ENCODE data around the gene PDE9A.

Gene PDE9A

DNA sequence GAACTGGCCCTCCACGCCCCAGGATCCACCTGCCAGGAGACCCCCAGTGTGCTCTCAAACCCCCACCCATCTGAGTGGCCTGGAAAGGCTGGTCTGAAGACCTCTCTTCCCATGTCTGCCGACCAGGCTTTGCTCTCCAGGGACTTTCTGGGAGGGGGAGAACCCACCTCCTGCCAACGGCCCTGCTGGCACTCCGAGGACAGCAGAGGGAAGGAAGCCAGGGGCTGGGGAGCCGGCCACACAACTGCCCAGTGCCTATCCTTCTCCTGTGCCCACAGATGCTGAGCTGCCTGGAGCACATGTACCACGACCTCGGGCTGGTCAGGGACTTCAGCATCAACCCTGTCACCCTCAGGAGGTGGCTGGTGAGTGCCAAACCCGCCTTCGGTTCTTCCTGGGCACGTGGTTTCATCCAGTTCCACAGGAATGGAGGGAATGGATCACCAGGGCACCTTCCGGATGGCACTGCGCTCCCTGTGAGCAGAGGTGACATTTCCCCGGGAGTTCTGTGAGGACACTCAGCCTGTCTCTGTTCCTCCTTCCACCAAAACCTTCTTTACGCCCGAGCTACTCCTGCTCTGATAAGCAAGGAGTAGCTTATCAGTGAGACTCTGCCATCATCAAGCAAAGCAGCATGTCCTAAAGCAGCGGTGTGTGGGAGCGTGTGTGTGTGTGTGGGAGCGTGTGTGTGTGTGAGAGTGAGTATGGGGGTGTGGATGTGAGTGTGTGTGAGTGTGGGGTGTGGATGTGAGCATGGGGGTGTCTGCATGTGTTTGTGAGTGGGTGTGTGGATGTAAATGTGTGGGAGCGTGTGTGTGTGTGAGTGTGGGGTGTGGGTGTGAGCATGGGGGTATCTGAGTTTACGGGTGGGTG is 105.5 kb downstream of the PDE9A start:
- no peaks in the 10 kb centered on the region for H3K4me1 ChIP-seq (ENCODE audit: insufficient read depth, low read length)
- no peak overlapping the region for H3K27ac ChIP-seq (ENCODE audit: low read depth, low read length)
- H3K27me3 ChIP-seq (ENCODE audit: insufficient read depth, low read length), result no peaks in the 10 kb centered on the region
- H3K4me3 ChIP-seq (ENCODE audit: low read length), result no peak overlapping the region
- H3K9me3 ChIP-seq (ENCODE audit: insufficient read depth, low read depth, low read length), result no peaks in the 10 kb centered on the region
- no peak overlapping the region for H3K9ac ChIP-seq (ENCODE audit: low read depth, low read length)
- H3K36me3 ChIP-seq (ENCODE audit: insufficient read depth, low read length), result peaks cover 47% of the 10 kb centered on the region
- 92% methylated on average over 20 of the region's 20 CpGs for WGBS

DNA sequence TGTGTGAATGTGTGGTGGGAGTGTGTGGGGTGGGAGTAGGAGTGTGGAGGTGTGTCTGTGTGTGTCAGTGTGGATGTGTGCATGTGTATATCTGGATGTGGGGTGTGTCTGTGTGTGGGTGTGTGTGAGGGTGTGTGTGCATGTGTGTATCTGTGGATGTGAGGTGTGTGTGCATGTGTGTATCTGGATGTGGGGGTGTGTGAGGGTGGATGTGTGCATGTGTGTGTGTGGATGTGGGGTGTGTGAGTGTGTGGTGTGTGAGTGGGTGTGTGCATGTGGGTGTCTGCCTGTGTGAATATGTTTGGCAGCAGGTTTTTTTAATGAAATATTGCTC is 106.1 kb downstream of the PDE9A start:
- no peak overlapping the region for H3K9ac ChIP-seq (ENCODE audit: low read depth, low read length)
- H3K36me3 ChIP-seq (ENCODE audit: insufficient read depth, low read length), result peaks cover 53% of the 10 kb centered on the region
- H3K27me3 ChIP-seq (ENCODE audit: insufficient read depth, low read length), result no peaks in the 10 kb centered on the region
- H3K9me3 ChIP-seq (ENCODE audit: insufficient read depth, low read depth, low read length), result no peaks in the 10 kb centered on the region
- H3K27ac ChIP-seq (ENCODE audit: low read depth, low read length), result no peak overlapping the region
- no peak overlapping the region for H3K4me3 ChIP-seq (ENCODE audit: low read length)
- no peaks in the 10 kb centered on the region for H3K4me1 ChIP-seq (ENCODE audit: insufficient read depth, low read length)

DNA sequence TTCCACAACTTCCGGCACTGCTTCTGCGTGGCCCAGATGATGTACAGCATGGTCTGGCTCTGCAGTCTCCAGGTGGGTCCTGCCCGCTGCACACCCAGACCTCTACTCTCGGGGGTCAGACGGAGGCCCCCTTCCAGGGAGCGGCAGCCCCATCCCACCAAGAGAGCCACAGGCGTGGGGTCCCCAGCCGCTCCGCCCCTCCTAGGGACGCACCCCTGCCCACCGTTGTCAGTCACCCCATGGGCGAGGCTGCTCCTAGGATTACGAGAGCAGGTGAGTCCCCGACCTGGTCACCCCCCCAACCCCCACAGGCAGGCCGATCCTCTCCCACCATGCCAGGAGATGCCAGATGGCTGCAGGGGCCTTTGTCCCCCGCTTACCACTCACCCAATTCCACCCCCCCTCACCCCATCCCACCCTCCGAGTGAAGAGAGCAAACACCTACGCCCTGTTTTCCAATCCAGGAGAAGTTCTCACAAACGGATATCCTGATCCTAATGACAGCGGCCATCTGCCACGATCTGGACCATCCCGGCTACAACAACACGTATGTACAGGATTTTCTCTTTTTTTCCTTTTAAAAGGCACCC is 107.0 kb downstream of the PDE9A start:
- Histone ChIP-seq H3K9me3 (ENCODE audit: insufficient read depth, low read depth, low read length) (no peaks in the 10 kb centered on the region), H3K4me1 (ENCODE audit: insufficient read depth, low read length) (no peaks in the 10 kb centered on the region), H3K27me3 (ENCODE audit: insufficient read depth, low read length) (no peaks in the 10 kb centered on the region), H3K9ac (ENCODE audit: low read depth, low read length) (no peak overlapping the region), H3K36me3 (ENCODE audit: insufficient read depth, low read length) (peaks cover 58% of the 10 kb centered on the region), H3K4me3 (ENCODE audit: low read length) (no peak overlapping the region), H3K27ac (ENCODE audit: low read depth, low read length) (no peak overlapping the region)
- 86% methylated on average over 23 of the region's 23 CpGs for WGBS

DNA sequence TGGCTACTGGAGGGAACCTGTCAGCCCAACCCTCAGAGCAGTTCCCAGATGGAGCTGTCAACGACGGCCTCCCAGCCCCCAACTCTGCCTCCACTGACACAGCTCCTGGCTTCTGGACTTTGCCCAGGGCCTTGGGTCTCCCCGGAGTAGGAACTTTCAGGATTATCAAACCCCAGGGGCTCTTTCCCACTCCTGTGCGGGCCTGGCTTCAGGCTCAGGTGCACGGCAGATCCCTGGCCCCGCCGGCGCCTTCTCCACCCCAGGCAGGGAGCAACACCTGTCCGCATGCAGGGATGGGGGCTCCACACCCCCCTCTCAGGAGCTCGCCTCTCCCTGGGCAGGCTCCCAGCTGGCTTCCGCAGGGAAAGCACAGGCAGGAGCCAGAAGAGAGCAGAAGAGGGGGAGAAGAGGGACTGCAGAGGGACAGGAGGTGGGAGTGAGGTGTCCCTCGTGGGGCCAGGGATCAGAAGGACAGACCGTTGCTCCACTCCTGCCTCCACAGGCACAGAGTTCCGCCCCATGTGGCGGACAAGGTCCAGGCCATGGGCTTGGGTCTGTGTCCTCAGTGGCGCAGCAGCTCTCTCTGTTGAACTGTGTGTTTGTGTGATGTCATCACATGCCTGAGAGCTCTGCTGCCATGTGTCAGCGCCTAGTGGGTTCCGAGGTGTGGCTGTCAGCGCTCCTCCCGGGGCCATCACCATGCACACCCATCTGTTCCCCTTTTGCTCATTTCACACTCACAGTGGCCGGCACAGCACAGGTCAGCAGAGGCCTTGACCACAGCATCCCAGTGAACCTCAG is 107.7 kb downstream of the PDE9A start:
- WGBS, result 88% methylated on average over 21 of the region's 21 CpGs
- Histone ChIP-seq H3K9ac (ENCODE audit: low read depth, low read length) (no peak overlapping the region), H3K9me3 (ENCODE audit: insufficient read depth, low read depth, low read length) (no peaks in the 10 kb centered on the region), H3K27me3 (ENCODE audit: insufficient read depth, low read length) (no peaks in the 10 kb centered on the region), H3K4me3 (ENCODE audit: low read length) (no peak overlapping the region), H3K36me3 (ENCODE audit: insufficient read depth, low read length) (peaks cover 59% of the 10 kb centered on the region), H3K4me1 (ENCODE audit: insufficient read depth, low read length) (no peaks in the 10 kb centered on the region), H3K27ac (ENCODE audit: low read depth, low read length) (no peak overlapping the region)

DNA sequence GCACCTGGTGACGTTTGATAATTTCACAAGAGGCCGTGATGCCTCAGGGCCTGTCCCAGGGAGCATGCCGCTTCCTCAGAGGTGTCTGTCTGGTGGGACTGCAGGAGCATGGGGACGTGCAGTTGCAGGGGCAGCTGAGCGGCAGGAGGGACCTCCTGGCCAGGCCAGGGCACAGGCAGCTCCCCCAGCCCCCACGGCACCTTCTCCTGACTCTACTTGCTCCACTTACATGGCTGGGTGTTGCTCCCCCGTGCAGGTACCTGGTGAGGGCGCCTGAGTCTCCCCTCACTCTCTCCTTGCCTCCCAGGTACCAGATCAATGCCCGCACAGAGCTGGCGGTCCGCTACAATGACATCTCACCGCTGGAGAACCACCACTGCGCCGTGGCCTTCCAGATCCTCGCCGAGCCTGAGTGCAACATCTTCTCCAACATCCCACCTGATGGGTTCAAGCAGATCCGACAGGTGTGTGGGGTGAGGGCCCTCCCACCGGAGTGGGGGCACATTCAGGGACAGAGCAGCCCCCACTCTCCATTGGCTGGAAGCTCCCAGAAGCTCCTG is 108.4 kb downstream of the PDE9A start:
- Histone ChIP-seq H3K9ac (ENCODE audit: low read depth, low read length) (no peak overlapping the region), H3K27me3 (ENCODE audit: insufficient read depth, low read length) (no peaks in the 10 kb centered on the region), H3K9me3 (ENCODE audit: insufficient read depth, low read depth, low read length) (no peaks in the 10 kb centered on the region), H3K27ac (ENCODE audit: low read depth, low read length) (no peak overlapping the region), H3K4me1 (ENCODE audit: insufficient read depth, low read length) (no peaks in the 10 kb centered on the region), H3K4me3 (ENCODE audit: low read length) (no peak overlapping the region), H3K36me3 (ENCODE audit: insufficient read depth, low read length) (peaks cover 64% of the 10 kb centered on the region)
- 85% methylated on average over 18 of the region's 18 CpGs for WGBS

DNA sequence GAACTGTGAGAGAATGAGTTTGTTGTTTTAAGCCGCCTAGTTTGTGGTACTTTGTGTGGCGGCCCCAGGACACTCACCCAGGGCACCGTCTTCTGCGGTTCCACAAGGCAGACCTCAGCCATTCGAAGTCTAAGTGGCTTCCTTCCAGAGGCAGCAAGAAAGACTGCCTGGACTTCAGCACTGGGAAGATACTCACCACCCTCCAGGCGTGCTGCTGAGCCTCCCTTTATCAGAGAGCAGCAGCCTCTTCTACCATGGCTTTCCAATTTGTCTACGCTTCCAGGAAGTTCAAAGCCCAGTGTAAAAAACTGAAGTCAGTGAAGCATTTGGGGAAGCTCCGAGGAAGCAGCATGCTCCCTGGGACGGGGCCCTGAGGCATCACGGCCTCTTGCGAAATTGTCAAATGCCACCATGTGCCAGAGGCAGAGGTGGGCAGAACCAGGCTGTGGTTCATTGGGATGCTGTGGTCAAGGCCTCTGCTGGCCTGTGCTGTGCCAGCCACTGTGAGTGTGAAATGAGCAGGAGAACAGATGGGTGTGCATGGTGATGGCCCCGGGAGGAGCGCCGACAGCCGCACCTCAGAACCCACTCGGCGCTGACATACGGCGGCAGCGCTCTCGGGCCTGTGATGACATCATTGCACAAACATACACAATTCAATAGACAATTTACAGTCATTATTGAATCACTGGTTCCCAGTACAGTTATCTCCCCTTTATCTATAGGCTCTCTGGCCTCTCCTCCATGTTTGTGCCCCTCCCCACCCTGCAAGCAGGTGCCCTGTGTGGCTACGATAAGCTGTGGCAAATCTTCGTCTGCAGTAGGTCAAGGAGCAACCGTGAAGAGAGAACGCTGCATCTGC is 110.4 kb downstream of the PDE9A start:
- Histone ChIP-seq H3K36me3 (ENCODE audit: insufficient read depth, low read length) (peaks cover 74% of the 10 kb centered on the region), H3K9ac (ENCODE audit: low read depth, low read length) (no peak overlapping the region), H3K4me1 (ENCODE audit: insufficient read depth, low read length) (no peaks in the 10 kb centered on the region), H3K27ac (ENCODE audit: low read depth, low read length) (no peak overlapping the region), H3K9me3 (ENCODE audit: insufficient read depth, low read depth, low read length) (no peaks in the 10 kb centered on the region), H3K4me3 (ENCODE audit: low read length) (no peak overlapping the region), H3K27me3 (ENCODE audit: insufficient read depth, low read length) (no peaks in the 10 kb centered on the region)
- WGBS, result 95% methylated on average over 25 of the region's 25 CpGs

DNA sequence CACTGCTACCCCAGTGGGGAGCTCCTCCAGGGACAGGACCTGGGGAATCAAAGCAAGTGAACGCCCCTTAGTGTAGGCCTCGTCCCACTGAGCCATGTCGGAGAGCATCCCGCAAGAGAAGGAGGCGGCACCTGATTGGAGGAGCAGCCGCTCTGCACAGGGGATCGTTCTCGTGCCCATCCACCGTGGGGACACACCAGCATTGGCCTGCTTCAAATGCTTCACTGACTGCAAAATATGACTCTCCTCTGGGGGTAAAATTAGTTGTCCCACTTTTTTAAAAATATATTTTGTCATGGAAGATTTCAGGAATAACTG is 111.0 kb downstream of the PDE9A start:
- 94% methylated on average over 9 of the region's 9 CpGs for WGBS
- Histone ChIP-seq H3K36me3 (ENCODE audit: insufficient read depth, low read length) (peaks cover 80% of the 10 kb centered on the region), H3K4me3 (ENCODE audit: low read length) (no peak overlapping the region), H3K4me1 (ENCODE audit: insufficient read depth, low read length) (no peaks in the 10 kb centered on the region), H3K9me3 (ENCODE audit: insufficient read depth, low read depth, low read length) (no peaks in the 10 kb centered on the region), H3K27ac (ENCODE audit: low read depth, low read length) (no peak overlapping the region), H3K9ac (ENCODE audit: low read depth, low read length) (no peak overlapping the region), H3K27me3 (ENCODE audit: insufficient read depth, low read length) (no peaks in the 10 kb centered on the region)

DNA sequence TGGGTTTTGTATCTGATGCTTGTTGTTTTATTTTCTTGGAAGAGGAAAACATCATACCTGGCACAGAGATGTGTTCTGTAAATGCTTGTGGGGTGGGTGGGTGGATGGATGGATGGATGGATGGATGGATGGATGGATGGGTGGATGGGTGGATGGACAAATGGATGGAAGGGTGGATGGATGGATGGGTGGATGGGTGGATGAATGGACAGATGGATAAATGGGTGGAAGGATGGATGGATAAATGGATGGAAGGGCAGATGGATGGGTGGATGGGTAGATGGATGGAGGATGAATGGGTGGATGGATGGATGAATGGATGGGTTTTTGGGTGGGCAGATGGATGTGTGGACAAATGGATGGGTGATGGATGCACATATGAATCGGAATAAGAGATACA is 111.5 kb downstream of the PDE9A start:
- Histone ChIP-seq H3K36me3 (ENCODE audit: insufficient read depth, low read length) (peaks cover 85% of the 10 kb centered on the region), H3K9me3 (ENCODE audit: insufficient read depth, low read depth, low read length) (no peaks in the 10 kb centered on the region)
- 93% methylated on average over 1 of the region's 1 CpG for WGBS

DNA sequence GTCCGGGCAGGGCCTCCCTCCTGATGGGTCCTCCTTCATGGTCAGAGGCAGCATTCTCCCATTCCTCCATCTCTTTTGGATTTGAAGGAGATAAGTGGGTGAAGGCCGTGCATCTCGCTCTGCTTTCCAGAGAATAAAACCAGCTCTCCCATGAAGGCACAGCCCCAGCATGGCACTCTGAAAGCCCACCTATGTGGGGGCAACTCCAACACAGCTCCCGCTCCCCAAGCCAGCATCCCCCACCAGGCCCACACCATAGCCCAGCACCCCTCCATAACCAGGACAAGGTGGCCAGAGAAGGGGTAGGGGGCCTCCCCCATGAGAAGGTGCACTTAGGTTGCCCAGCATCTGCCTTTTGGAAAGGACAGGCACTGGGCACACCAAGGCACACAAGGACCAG is 112.2 kb downstream of the PDE9A start:
- 87% methylated on average over 4 of the region's 4 CpGs for WGBS
- no peaks in the 10 kb centered on the region for H3K9me3 ChIP-seq (ENCODE audit: insufficient read depth, low read depth, low read length)

More for the DNA sequence above, 111.5 kb downstream of the PDE9A start:
- Histone ChIP-seq H3K4me3 (ENCODE audit: low read length) (no peak overlapping the region), H3K27ac (ENCODE audit: low read depth, low read length) (no peak overlapping the region), H3K9ac (ENCODE audit: low read depth, low read length) (no peak overlapping the region), H3K27me3 (ENCODE audit: insufficient read depth, low read length) (no peaks in the 10 kb centered on the region), H3K4me1 (ENCODE audit: insufficient read depth, low read length) (no peaks in the 10 kb centered on the region)

DNA sequence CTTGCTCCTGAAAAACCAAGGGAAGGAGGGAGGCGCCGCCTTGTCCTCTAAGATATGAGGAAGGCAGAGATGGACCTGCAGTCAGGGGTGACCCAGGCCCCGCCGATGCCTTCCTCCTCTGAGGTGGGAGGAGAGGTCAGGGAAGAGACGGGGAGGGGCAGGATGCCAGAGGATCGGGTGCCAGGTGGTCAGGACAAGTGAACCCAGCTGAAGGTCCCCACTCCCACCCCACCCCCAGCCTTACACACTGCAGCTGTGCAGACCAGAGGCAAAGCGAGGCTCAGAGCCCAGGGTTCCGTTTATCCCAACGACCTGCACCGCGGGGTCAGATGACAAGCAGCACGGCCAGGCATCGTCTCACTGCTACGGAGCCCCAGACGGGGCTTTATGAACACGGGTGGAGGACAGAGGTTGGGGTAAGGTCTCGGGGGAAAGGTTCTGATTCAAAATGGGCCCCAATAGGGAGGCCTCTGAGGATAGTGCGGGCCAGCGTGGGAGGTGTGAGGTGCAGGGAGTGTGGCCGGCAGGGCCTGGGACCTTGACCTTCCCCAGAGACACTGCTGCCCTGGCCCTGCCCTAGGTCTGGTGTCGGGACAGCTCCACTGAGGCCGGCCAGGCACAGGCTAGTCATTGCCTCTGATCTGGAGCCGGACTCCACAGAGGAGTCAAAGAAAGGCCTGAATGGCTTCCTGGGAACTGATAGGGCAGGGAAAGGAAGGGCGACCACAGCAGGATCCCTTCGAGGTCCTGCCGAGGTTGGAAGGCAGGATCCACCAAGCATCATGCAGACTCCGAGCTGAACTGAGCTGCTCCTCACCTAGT is 113.5 kb downstream of the PDE9A start:
- no peaks in the 10 kb centered on the region for H3K4me1 ChIP-seq (ENCODE audit: insufficient read depth, low read length)
- no peaks in the 10 kb centered on the region for H3K9me3 ChIP-seq (ENCODE audit: insufficient read depth, low read depth, low read length)
- H3K27me3 ChIP-seq (ENCODE audit: insufficient read depth, low read length), result no peaks in the 10 kb centered on the region
- no peak overlapping the region for H3K27ac ChIP-seq (ENCODE audit: low read depth, low read length)
- no peak overlapping the region for H3K4me3 ChIP-seq (ENCODE audit: low read length)
- peaks cover 92% of the 10 kb centered on the region for H3K36me3 ChIP-seq (ENCODE audit: insufficient read depth, low read length)
- 92% methylated on average over 26 of the region's 27 CpGs for WGBS
- H3K9ac ChIP-seq (ENCODE audit: low read depth, low read length), result no peak overlapping the region

More for the DNA sequence above, 112.2 kb downstream of the PDE9A start:
- no peak overlapping the region for H3K4me3 ChIP-seq (ENCODE audit: low read length)
- no peak overlapping the region for H3K9ac ChIP-seq (ENCODE audit: low read depth, low read length)
- peaks cover 92% of the 10 kb centered on the region for H3K36me3 ChIP-seq (ENCODE audit: insufficient read depth, low read length)
- H3K27me3 ChIP-seq (ENCODE audit: insufficient read depth, low read length), result no peaks in the 10 kb centered on the region
- H3K4me1 ChIP-seq (ENCODE audit: insufficient read depth, low read length), result no peaks in the 10 kb centered on the region
- H3K27ac ChIP-seq (ENCODE audit: low read depth, low read length), result no peak overlapping the region
